ENCODE data around the gene ZCCHC2. TPM values are rescaled to one million over a fixed set of nuclear protein-coding genes. Genes with fewer than 3 reads are reported as not detected.

ZCCHC2 gene
- total RNA-seq, 3 donors from 2014 or later (not counting 1 experiment from before 2014, with no cell fraction given) = 50.4 to 81.2 (median 59.6) TPM

GRCh38 chr18:62484941-62485340 is 37.9 kb upstream of the ZCCHC2 start:
- intact Hi-C loops (cut with micrococcal nuclease) = no loop called here
- H3K36me3 Mint-ChIP-seq = peaks cover 20% of the 10 kb centered on the region
- no peak for DNase-seq

GRCh38 chr18:62485684-62486083 is 37.1 kb upstream of the ZCCHC2 start:
- intact Hi-C loops (cut with micrococcal nuclease) = no loop called here
- WGBS (ENCODE audit: insufficient coverage) = 93% methylated on average over 9 of the region's 9 CpGs
- Mint-ChIP-seq H3K36me3 (peaks cover 12% of the 10 kb centered on the region), H3K4me3 (no peak overlapping the region), H3K4me1 (no peaks in the 10 kb centered on the region), H3K27ac (no peak overlapping the region), H3K27me3 (ENCODE audit: low read depth in 2 of 2) (peaks cover 16 to 30% of the 10 kb centered on the region in 2 donors), H3K9me3 (peaks cover 2 to 7% of the 10 kb centered on the region in 2 donors)
- no peaks in the 10 kb centered on the region for H3K36me3 ChIP-seq (ENCODE audit: control insufficient read depth, insufficient read depth, low read length)
- no peak for DNase-seq
- no peaks in the 10 kb centered on the region for H3K4me1 ChIP-seq (ENCODE audit: control insufficient read depth, insufficient read depth, low read length)
- no peaks in the 10 kb centered on the region for H3K27me3 ChIP-seq (ENCODE audit: control insufficient read depth, insufficient read depth, low read length)
- H3K4me3 ChIP-seq (ENCODE audit: low read length) = no peak overlapping the region
- ATAC-seq = no peak
- no peak overlapping the region for H3K27ac ChIP-seq (ENCODE audit: low read length)
- no peak for TF ChIP-seq CTCF (IDR thresholded peaks at IDR 0.05)
- no peaks in the 10 kb centered on the region for H3K9me3 ChIP-seq (ENCODE audit: control insufficient read depth, insufficient read depth, low read length)

More at GRCh38 chr18:62484941-62485340, 37.9 kb upstream of the ZCCHC2 start:
- ATAC-seq = no peak
- no peak overlapping the region for H3K4me3 ChIP-seq (ENCODE audit: low read length)
- H3K27me3 Mint-ChIP-seq (ENCODE audit: low read depth in 2 of 2) = peaks cover 16 to 32% of the 10 kb centered on the region in 2 donors
- peaks cover 5 to 9% of the 10 kb centered on the region in 2 donors for H3K9me3 Mint-ChIP-seq
- peaks cover 6% of the 10 kb centered on the region for H3K9me3 ChIP-seq (ENCODE audit: control insufficient read depth, insufficient read depth, low read length)
- no peak overlapping the region for H3K27ac ChIP-seq (ENCODE audit: low read length)
- H3K27me3 ChIP-seq (ENCODE audit: control insufficient read depth, insufficient read depth, low read length) = no peaks in the 10 kb centered on the region
- H3K4me3 Mint-ChIP-seq = no peak overlapping the region
- 76% methylated on average over 6 of the region's 8 CpGs for WGBS (ENCODE audit: insufficient coverage)
- H3K27ac Mint-ChIP-seq = no peak overlapping the region
- H3K36me3 ChIP-seq (ENCODE audit: control insufficient read depth, insufficient read depth, low read length) = no peaks in the 10 kb centered on the region
- H3K4me1 Mint-ChIP-seq = no peaks in the 10 kb centered on the region
- no peak for TF ChIP-seq CTCF (IDR thresholded peaks at IDR 0.05)
- no peaks in the 10 kb centered on the region for H3K4me1 ChIP-seq (ENCODE audit: control insufficient read depth, insufficient read depth, low read length)

- peaks cover 12 to 26% of the 10 kb centered on the region in 2 donors for H3K27me3 Mint-ChIP-seq (ENCODE audit: low read depth in 2 of 2)
- intact Hi-C loops (cut with micrococcal nuclease) = no loop called here
- H3K36me3 Mint-ChIP-seq = peaks cover 5% of the 10 kb centered on the region
- H3K4me1 Mint-ChIP-seq = no peaks in the 10 kb centered on the region
- Histone ChIP-seq H3K36me3 (ENCODE audit: control insufficient read depth, insufficient read depth, low read length) (no peaks in the 10 kb centered on the region), H3K4me3 (ENCODE audit: low read length) (no peak overlapping the region), H3K27me3 (ENCODE audit: control insufficient read depth, insufficient read depth, low read length) (no peaks in the 10 kb centered on the region), H3K4me1 (ENCODE audit: control insufficient read depth, insufficient read depth, low read length) (no peaks in the 10 kb centered on the region), H3K9me3 (ENCODE audit: control insufficient read depth, insufficient read depth, low read length) (no peaks in the 10 kb centered on the region), H3K27ac (ENCODE audit: low read length) (no peak overlapping the region)
- DNase-seq (no peak), ATAC-seq (no peak)
- no peaks in the 10 kb centered on the region for H3K9me3 Mint-ChIP-seq
- 85% methylated on average over 3 of the region's 4 CpGs for WGBS (ENCODE audit: insufficient coverage)
- TF ChIP-seq CTCF (IDR thresholded peaks at IDR 0.05) = no peak
- H3K4me3 Mint-ChIP-seq = no peak overlapping the region
- H3K27ac Mint-ChIP-seq = no peak overlapping the region
Observed at GRCh38 chr18:62486290-62486964, 36.4 kb upstream of the ZCCHC2 start.

- H3K4me3 Mint-ChIP-seq = no peak overlapping the region
- H3K27ac ChIP-seq (ENCODE audit: low read length) = no peak overlapping the region
- intact Hi-C loops (cut with micrococcal nuclease) = no loop called here
- no peak overlapping the region for H3K4me3 ChIP-seq (ENCODE audit: low read length)
- no peaks in the 10 kb centered on the region for H3K4me1 ChIP-seq (ENCODE audit: control insufficient read depth, insufficient read depth, low read length)
- no peaks in the 10 kb centered on the region for H3K9me3 ChIP-seq (ENCODE audit: control insufficient read depth, insufficient read depth, low read length)
- H3K27me3 Mint-ChIP-seq (ENCODE audit: low read depth in 2 of 2) = peaks cover 12 to 33% of the 10 kb centered on the region in 2 donors
- H3K36me3 ChIP-seq (ENCODE audit: control insufficient read depth, insufficient read depth, low read length) = no peaks in the 10 kb centered on the region
- H3K4me1 Mint-ChIP-seq = no peaks in the 10 kb centered on the region
- no peaks in the 10 kb centered on the region for H3K9me3 Mint-ChIP-seq
- ATAC-seq (no peak), DNase-seq (no peak)
- WGBS (ENCODE audit: insufficient coverage) = 98% methylated on average over 4 of the region's 5 CpGs
- no peaks in the 10 kb centered on the region for H3K36me3 Mint-ChIP-seq
- H3K27ac Mint-ChIP-seq = no peak overlapping the region
- TF ChIP-seq CTCF (IDR thresholded peaks at IDR 0.05) = no peak
- no peaks in the 10 kb centered on the region for H3K27me3 ChIP-seq (ENCODE audit: control insufficient read depth, insufficient read depth, low read length)
Observed at GRCh38 chr18:62487161-62487560, 35.7 kb upstream of the ZCCHC2 start.
